GM12873 (cell line): ENCODE measurements around the gene BCORL1.

Experiments
- CTCF ChIP-seq: IDR thresholded peaks from 2 replicates; pipeline ENCODE4 v1.5.1; 2012; ENCODE audit warnings: low read depth, mild to moderate bottlenecking, moderate library complexity, low read length, control low read depth; ENCODE audit not compliant: insufficient read depth; ENCODE audit errors: missing control alignments

The BCORL1 gene

GRCh38 chrX:130001893-130002292, 19.5 kb downstream of the BCORL1 start:
- TF ChIP-seq CTCF: no peak

- TF ChIP-seq CTCF: no peak
These were observed 20.1 kb downstream of the BCORL1 start for GRCh38 chrX:130002541-130002940.

GRCh38 chrX:130005089-130005807, 22.8 kb downstream of the BCORL1 start:
- TF ChIP-seq CTCF: no peak

- TF ChIP-seq CTCF: no peak
These were observed 27.3 kb downstream of the BCORL1 start for GRCh38 chrX:130009658-130010223.

GRCh38 chrX:130012683-130013082, 30.2 kb downstream of the BCORL1 start:
- no peak for TF ChIP-seq CTCF

- TF ChIP-seq CTCF: no peak
These were observed 31.2 kb downstream of the BCORL1 start for GRCh38 chrX:130013661-130014060.

GRCh38 chrX:130014356-130014755, 31.9 kb downstream of the BCORL1 start:
- TF ChIP-seq CTCF: no peak
